HCT116 (cell line): ENCODE measurements around the gene ZNF627. TPM values are rescaled to one million over a fixed set of nuclear protein-coding genes. Genes with fewer than 3 reads are reported as not detected.

Source experiments
- ATAC-seq: fragments of 200-7000 bp; cut with Tn5 transposase; 2 replicates; pipeline ENCODE4 v1.9.1; 2020; ENCODE audit warnings: mild to moderate bottlenecking, moderate library complexity
- BruUV-seq: library from RNA; stranded (reverse); fragments of 400-500 nt; replicated peaks from 2 replicates; lab custom pipeline; 2021; lab: Mats Ljungman, UMichigan
- CTCF ChIA-PET: fragments of 300-600 bp; sonication (Branson Sonifier 250); formaldehyde crosslinking; loops from one replicate; lab custom pipeline; 2021; ENCODE audit warnings: antibody characterized with exemption; lab: Charles Lee
- POLR2A ChIA-PET: fragments of 300-600, 350-600 bp; sonication (Branson Sonifier 250); formaldehyde crosslinking; loops from one replicate; lab custom pipeline; 2021; ENCODE audit warnings: antibody characterized with exemption; lab: Charles Lee
- RAD21 ChIA-PET, 2 experiments: fragments of 300-600 bp; sonication (Branson Sonifier 250); formaldehyde crosslinking; loops; one replicate each; lab custom pipeline; 2023; ENCODE audit warnings: low total read pairs in 2 of 2; ENCODE audit not compliant: uncharacterized antibody in 2 of 2, unreplicated experiment in 2 of 2, low non-redundant PET in 1 of 2; lab: Charles Lee
- DNase-seq: peaks from one replicate; pipeline ENCODE4 v3.0.0-alpha.2; 2010; ENCODE audit warnings: low read depth, low spot score
- H2AFZ ChIP-seq: fragments of 200-600 bp; shearing (Covaris generic), sonication (generic); 2 replicates; pipeline ENCODE4 v1.6.1; 2017; ENCODE audit warnings: low read depth, mixed run types, mixed read lengths, antibody characterized with exemption, low read length; ENCODE audit not compliant: poor library complexity, severe bottlenecking
- H3K27ac ChIP-seq: 2 replicates; pipeline ENCODE4 v1.5.1; 2012; ENCODE audit warnings: low read depth, low read length
- H3K27me3 ChIP-seq: fragments of 200-600 bp; sonication (generic); 2 replicates; pipeline ENCODE4 v1.6.1; 2016; ENCODE audit warnings: mixed run types, low read length, mixed read lengths; ENCODE audit not compliant: insufficient read depth
- H3K36me3 ChIP-seq, 2 experiments: fragments of 200-500 bp in 1 of 2; fragments of 200-600 bp in 1 of 2; sonication (Bioruptor generic) in 1 of 2; sonication (generic) in 1 of 2; 2 replicates each; pipeline versions ENCODE4 v1.5.1 to v1.6.1; 2014 to 2016; ENCODE audit warnings: low read length in 2 of 2, inconsistent platforms in 1 of 2, mixed read lengths in 1 of 2, mixed run types in 1 of 2; ENCODE audit not compliant: insufficient read depth in 2 of 2, control insufficient read depth in 1 of 2
- H3K4me1 ChIP-seq, 2 experiments: fragments of 200-600 bp in 1 of 2; sonication (generic) in 1 of 2; 2 replicates each; pipeline versions ENCODE4 v1.5.1 to v1.6.1; 2012 to 2017; ENCODE audit warnings: low read length in 2 of 2, inconsistent platforms in 1 of 2, mild to moderate bottlenecking in 1 of 2, mixed read lengths in 1 of 2, mixed run types in 1 of 2, moderate library complexity in 1 of 2; ENCODE audit not compliant: insufficient read depth in 2 of 2, control insufficient read depth in 1 of 2
- H3K4me2 ChIP-seq: fragments of 200-600 bp; sonication (generic); 2 replicates; pipeline ENCODE4 v1.6.1; 2017; ENCODE audit warnings: mixed run types, low read length, mixed read lengths
- H3K4me3 ChIP-seq, 2 experiments: fragments of 200-600 bp in 1 of 2; sonication (generic) in 1 of 2; replicated peaks in 1 of 2; 2 replicates each; pipeline ENCODE4 v1.5.1; 2011 to 2016; ENCODE audit warnings: low read length in 2 of 2, control low read depth in 1 of 2, low read depth in 1 of 2, mild to moderate bottlenecking in 1 of 2, mixed read lengths in 1 of 2, mixed run types in 1 of 2
- H3K79me2 ChIP-seq: fragments of 200-600 bp; sonication (generic); 2 replicates; pipeline ENCODE4 v1.6.1; 2017; ENCODE audit warnings: mild to moderate bottlenecking, mixed run types, low read length, moderate library complexity, mixed read lengths; ENCODE audit not compliant: insufficient read depth
- H3K9ac ChIP-seq: fragments of 200-600 bp; sonication (generic); 2 replicates; pipeline ENCODE4 v1.6.1; 2016; ENCODE audit warnings: low read length, mixed read lengths
- H3K9me2 ChIP-seq: fragments of 200-600 bp; sonication (generic), shearing (Covaris generic); 2 replicates; pipeline ENCODE4 v1.6.1; 2017; ENCODE audit warnings: mixed run types, mild to moderate bottlenecking, moderate library complexity; ENCODE audit not compliant: insufficient read depth
- H3K9me3 ChIP-seq, 2 experiments: fragments of 200-500 bp in 1 of 2; fragments of 200-600 bp in 1 of 2; sonication (Bioruptor generic) in 1 of 2; sonication (generic) in 1 of 2; 2 replicates each; pipeline ENCODE4 v1.6.1; 2014 to 2017; ENCODE audit warnings: low read length in 2 of 2, mixed read lengths in 2 of 2, inconsistent platforms in 1 of 2, low read depth in 1 of 2, mild to moderate bottlenecking in 1 of 2, mixed run types in 1 of 2, moderate library complexity in 1 of 2; ENCODE audit not compliant: control insufficient read depth in 1 of 2, insufficient read depth in 1 of 2
- H4K20me1 ChIP-seq: fragments of 200-600 bp; sonication (generic), shearing (Covaris generic); 2 replicates; pipeline ENCODE4 v1.6.1; 2017; ENCODE audit warnings: mixed run types, mild to moderate bottlenecking, moderate library complexity; ENCODE audit not compliant: insufficient read depth
- CEBPB ChIP-seq: IDR thresholded peaks from 2 replicates; pipeline ENCODE4 v1.6.1; 2012; ENCODE audit warnings: low read depth
- EGR1 ChIP-seq: IDR thresholded peaks from 2 replicates; pipeline ENCODE4 v1.6.1; 2012; ENCODE audit warnings: low read depth
- ELF1 ChIP-seq: IDR thresholded peaks from 2 replicates; pipeline ENCODE4 v1.6.1; 2012; ENCODE audit warnings: low read depth, borderline replicate concordance
- EZH2phosphoT487 ChIP-seq: fragments of 200-600 bp; IDR thresholded peaks from 2 replicates; pipeline ENCODE4 v1.6.1; 2018; ENCODE audit warnings: antibody characterized with exemption, borderline replicate concordance
- POLR2AphosphoS5 ChIP-seq: IDR thresholded peaks from 2 replicates; pipeline ENCODE4 v1.6.1; 2011; ENCODE audit warnings: mild to moderate bottlenecking, low read depth, low read length, moderate library complexity
- REST ChIP-seq: IDR thresholded peaks from 2 replicates; pipeline ENCODE4 v1.6.1; 2012; ENCODE audit warnings: low read depth
- SRF ChIP-seq: IDR thresholded peaks from 2 replicates; pipeline ENCODE4 v1.6.1; 2012; ENCODE audit warnings: low read depth
- TCF7L2 ChIP-seq: IDR thresholded peaks from 2 replicates; pipeline ENCODE4 v1.7.0; 2011; ENCODE audit warnings: borderline replicate concordance, inconsistent platforms; ENCODE audit not compliant: insufficient read depth, insufficient read length; ENCODE audit errors: extremely low read depth
- YY1 ChIP-seq: IDR thresholded peaks from 2 replicates; pipeline ENCODE4 v1.6.1; 2011; ENCODE audit warnings: low read length, low read depth, moderate library complexity, mild to moderate bottlenecking; ENCODE audit not compliant: insufficient replicate concordance; ENCODE audit errors: extremely low read depth
- ZBTB33 ChIP-seq: IDR thresholded peaks from 2 replicates; pipeline ENCODE4 v1.6.1; 2011; ENCODE audit warnings: mild to moderate bottlenecking, low read length, moderate library complexity; ENCODE audit not compliant: insufficient replicate concordance; ENCODE audit errors: extremely low read depth
- intact Hi-C: fragments of 100-400 bp; cut with micrococcal nuclease; formaldehyde crosslinking; loops from 2 replicates; pipeline ENCODE4 v1.10.0; 2022
- total RNA-seq: library from RNA; stranded (reverse); gene quantifications from one replicate; pipeline ENCODE4 v1.2.1, GENCODE V29; 2021; ENCODE audit not compliant: unreplicated experiment
- TF ChIP-seq, protein P1 (sequence below), 3 experiments: fragments of 200-600 bp in 1 of 3; sonication (generic) in 1 of 3; IDR thresholded peaks in 2 of 3; conservative IDR thresholded peaks in 1 of 3; 2 replicates each; pipeline ENCODE4 v1.5.1; 2012 to 2017; ENCODE audit warnings: low read depth in 2 of 3, low read length in 2 of 3, antibody characterized with exemption in 1 of 3, borderline replicate concordance in 1 of 3, control low read depth in 1 of 3, mild to moderate bottlenecking in 1 of 3, mixed read lengths in 1 of 3, mixed run types in 1 of 3, moderate library complexity in 1 of 3; ENCODE audit not compliant: insufficient read depth in 1 of 3
- TF ChIP-seq, protein P2 (sequence below): IDR thresholded peaks from 2 replicates; pipeline ENCODE4 v1.6.1; 2012
- TF ChIP-seq, protein P3 (sequence below): IDR thresholded peaks from 2 replicates; pipeline ENCODE4 v1.6.1; 2012

ZNF627 gene
- total RNA-seq, 1 experiment from 2014 or later = 14.8 TPM

DNA sequence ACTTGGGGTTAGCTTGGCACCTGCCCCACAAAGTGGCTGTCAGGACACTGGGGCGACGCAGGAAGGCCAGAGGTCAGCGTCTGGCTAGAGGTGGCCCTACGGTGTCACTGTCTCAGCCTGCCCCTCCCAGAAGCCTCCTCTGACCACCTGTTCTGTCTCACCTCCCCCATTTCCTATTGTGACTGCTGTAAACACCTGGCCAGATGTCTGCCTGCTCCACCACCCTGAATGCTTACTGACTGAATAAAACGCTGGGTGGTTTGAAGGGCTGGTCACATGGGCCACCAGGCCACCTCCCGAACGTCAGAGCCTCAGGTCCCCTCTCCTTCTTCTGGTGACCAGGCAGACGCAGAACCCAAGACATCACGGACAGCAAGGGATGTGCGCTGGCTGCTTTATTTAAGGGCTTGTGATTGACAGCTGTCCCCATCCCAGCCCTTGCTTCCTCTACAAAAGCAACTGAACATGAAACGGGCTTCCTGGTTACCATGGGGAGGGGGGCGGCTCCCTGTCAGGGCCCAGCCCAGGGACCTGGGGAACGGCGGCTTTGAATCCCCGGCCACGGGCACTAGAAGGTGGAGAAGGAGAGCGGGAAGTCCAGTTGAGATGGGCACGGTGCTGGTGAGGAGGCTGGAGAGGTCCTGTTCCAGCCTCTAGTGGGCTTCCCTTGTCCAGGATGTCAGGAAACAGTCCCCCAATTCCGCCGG lies 44.5 kb upstream of the ZNF627 start:
- Histone ChIP-seq H3K36me3 (peaks cover 11 to 17% of the 10 kb centered on the region in 2 experiments; a peak in 3 of 4 replicates), H2AFZ (no peak overlapping the region), H3K9me3 (no peaks in the 10 kb centered on the region), H3K4me1 (peaks cover 0 to 2% of the 10 kb centered on the region in 2 experiments; a peak in 1 of 4 replicates), H3K27me3 (no peaks in the 10 kb centered on the region), H4K20me1 (no peaks in the 10 kb centered on the region), H3K9me2 (no peaks in the 10 kb centered on the region), H3K9ac (no peak overlapping the region), H3K79me2 (peaks cover 34% of the 10 kb centered on the region), H3K27ac (no peak overlapping the region), H3K4me3 (no peak overlapping the region), H3K4me2 (no peak overlapping the region)
- ChIA-PET RAD21 (no interaction called here), POLR2A (no interaction called here), CTCF (interaction anchor here (1.3 kb wide), 1 partner anchor 8 kb away, joined by 4 read pairs; no protein-coding TSS in a partner anchor)
- BruUV-seq = no TSS peak
- no peak for ATAC-seq
- TF ChIP-seq, protein P1, sequence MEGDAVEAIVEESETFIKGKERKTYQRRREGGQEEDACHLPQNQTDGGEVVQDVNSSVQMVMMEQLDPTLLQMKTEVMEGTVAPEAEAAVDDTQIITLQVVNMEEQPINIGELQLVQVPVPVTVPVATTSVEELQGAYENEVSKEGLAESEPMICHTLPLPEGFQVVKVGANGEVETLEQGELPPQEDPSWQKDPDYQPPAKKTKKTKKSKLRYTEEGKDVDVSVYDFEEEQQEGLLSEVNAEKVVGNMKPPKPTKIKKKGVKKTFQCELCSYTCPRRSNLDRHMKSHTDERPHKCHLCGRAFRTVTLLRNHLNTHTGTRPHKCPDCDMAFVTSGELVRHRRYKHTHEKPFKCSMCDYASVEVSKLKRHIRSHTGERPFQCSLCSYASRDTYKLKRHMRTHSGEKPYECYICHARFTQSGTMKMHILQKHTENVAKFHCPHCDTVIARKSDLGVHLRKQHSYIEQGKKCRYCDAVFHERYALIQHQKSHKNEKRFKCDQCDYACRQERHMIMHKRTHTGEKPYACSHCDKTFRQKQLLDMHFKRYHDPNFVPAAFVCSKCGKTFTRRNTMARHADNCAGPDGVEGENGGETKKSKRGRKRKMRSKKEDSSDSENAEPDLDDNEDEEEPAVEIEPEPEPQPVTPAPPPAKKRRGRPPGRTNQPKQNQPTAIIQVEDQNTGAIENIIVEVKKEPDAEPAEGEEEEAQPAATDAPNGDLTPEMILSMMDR (IDR thresholded peaks at IDR 0.05 in 2 of 3, conservative IDR thresholded peaks at IDR 0.05 in 1 of 3; ENCODE audit: borderline replicate concordance in 1 of 3, insufficient read depth in 1 of 3, low read depth in 2 of 3, low read length in 2 of 3) = no peak
- TF ChIP-seq CEBPB = no peak
- TF ChIP-seq EGR1 = no peak
- TF ChIP-seq ELF1 = no peak
- TF ChIP-seq EZH2phosphoT487 = no peak
- TF ChIP-seq REST = no peak
- TF ChIP-seq, protein P2, sequence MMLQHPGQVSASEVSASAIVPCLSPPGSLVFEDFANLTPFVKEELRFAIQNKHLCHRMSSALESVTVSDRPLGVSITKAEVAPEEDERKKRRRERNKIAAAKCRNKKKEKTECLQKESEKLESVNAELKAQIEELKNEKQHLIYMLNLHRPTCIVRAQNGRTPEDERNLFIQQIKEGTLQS = no peak
- no peak for TF ChIP-seq TCF7L2
- no peak for TF ChIP-seq SRF
- TF ChIP-seq POLR2AphosphoS5 = no peak; the same call in 1 of the 2 replicates
- TF ChIP-seq, protein P3, sequence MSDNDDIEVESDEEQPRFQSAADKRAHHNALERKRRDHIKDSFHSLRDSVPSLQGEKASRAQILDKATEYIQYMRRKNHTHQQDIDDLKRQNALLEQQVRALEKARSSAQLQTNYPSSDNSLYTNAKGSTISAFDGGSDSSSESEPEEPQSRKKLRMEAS = no peak
- TF ChIP-seq ZBTB33 = no peak
- TF ChIP-seq YY1 = no peak
- intact Hi-C loops = no loop called here
- DNase-seq = no peak
